CD8-positive, alpha-beta memory T cell (primary cell): ENCODE measurements around the gene LAMA3. TPM values are rescaled to one million over a fixed set of nuclear protein-coding genes. Genes with fewer than 3 reads are reported as not detected.

ENCODE experiments used
- CTCF ChIA-PET: fragments of 350-600 bp; sonication (Branson Sonifier 250); formaldehyde crosslinking; loops from one replicate; lab custom pipeline; 2021; ENCODE audit warnings: antibody characterized with exemption; lab: Charles Lee
- POLR2A ChIA-PET: fragments of 350-600 bp; sonication (Branson Sonifier 250); formaldehyde crosslinking; loops from one replicate; lab custom pipeline; 2021; ENCODE audit warnings: antibody characterized with exemption; lab: Charles Lee
- DNase-seq, 5 donors: peaks; one replicate each; pipeline versions ENCODE4 v3.0.0 to v3.0.0-alpha.2; 2020 to 2022; ENCODE audit warnings: mixed read lengths in 1 of 5
- H3K27ac ChIP-seq: one replicate; pipeline ENCODE4 v1.7.0; 2013; ENCODE audit warnings: low read depth, mild to moderate bottlenecking, low read length, moderate library complexity
- H3K27me3 ChIP-seq: 2 replicates; pipeline ENCODE4 v1.7.0; 2013; ENCODE audit warnings: low read length, mild to moderate bottlenecking; ENCODE audit not compliant: insufficient read depth, poor library complexity, severe bottlenecking
- H3K36me3 ChIP-seq: 2 replicates; pipeline ENCODE4 v1.7.0; 2013; ENCODE audit warnings: mild to moderate bottlenecking, low read length, moderate library complexity; ENCODE audit not compliant: insufficient read depth
- H3K4me1 ChIP-seq: 2 replicates; pipeline ENCODE4 v1.7.0; 2013; ENCODE audit warnings: mild to moderate bottlenecking, low read length, moderate library complexity; ENCODE audit not compliant: insufficient read depth
- H3K4me3 ChIP-seq: 2 replicates; pipeline ENCODE4 v1.7.0; 2013; ENCODE audit warnings: mild to moderate bottlenecking, low read length
- H3K9me3 ChIP-seq: 2 replicates; pipeline ENCODE4 v1.7.0; 2013; ENCODE audit warnings: mild to moderate bottlenecking, low read length
- H3K27ac Mint-ChIP-seq, 8 donors: one replicate each; pipeline ENCODE4 v1.8.0; 2020 to 2021; ENCODE audit warnings: mixed read lengths in 8 of 8, mild to moderate bottlenecking in 6 of 8, inconsistent platforms in 3 of 8, moderate library complexity in 3 of 8
- H3K27me3 Mint-ChIP-seq, 2 donors: one replicate each; pipeline ENCODE4 v1.8.0; 2020 to 2021; ENCODE audit warnings: mixed read lengths in 2 of 2, mild to moderate bottlenecking in 1 of 2, moderate library complexity in 1 of 2
- H3K36me3 Mint-ChIP-seq, 3 donors: one replicate each; pipeline ENCODE4 v1.8.0; 2020 to 2021; ENCODE audit warnings: mixed read lengths in 3 of 3, inconsistent platforms in 1 of 3, mild to moderate bottlenecking in 1 of 3
- H3K4me1 Mint-ChIP-seq, 3 donors: one replicate each; pipeline ENCODE4 v1.8.0; 2020 to 2021; ENCODE audit warnings: mixed read lengths in 3 of 3, inconsistent platforms in 1 of 3, mild to moderate bottlenecking in 1 of 3
- H3K4me3 Mint-ChIP-seq, 7 donors: one replicate each; pipeline ENCODE4 v1.8.0; 2020 to 2021; ENCODE audit warnings: mixed read lengths in 7 of 7, mild to moderate bottlenecking in 6 of 7, moderate library complexity in 4 of 7, inconsistent platforms in 2 of 7
- H3K9me3 Mint-ChIP-seq, 5 donors: one replicate each; pipeline ENCODE4 v1.8.0; 2020 to 2022; ENCODE audit warnings: mixed read lengths in 5 of 5, mild to moderate bottlenecking in 3 of 5, moderate library complexity in 2 of 5, inconsistent platforms in 1 of 5
- polyA plus RNA-seq: library from polyadenylated mRNA; unstranded; fragments of 300-500 nt; fragmentation: Illumina TruSeq; gene quantifications from one replicate; pipeline ENCODE4 v1.2.3, GENCODE V29; 2021
- total RNA-seq, 2 experiments: library from RNA; stranded (reverse); gene quantifications; one replicate each; pipeline ENCODE4 v1.2.3, GENCODE V29; 2021

The LAMA3 gene
- total and polyA plus RNA-seq, 3 experiments from 2014 or later = 0.47 TPM; not detected in 2

DNA sequence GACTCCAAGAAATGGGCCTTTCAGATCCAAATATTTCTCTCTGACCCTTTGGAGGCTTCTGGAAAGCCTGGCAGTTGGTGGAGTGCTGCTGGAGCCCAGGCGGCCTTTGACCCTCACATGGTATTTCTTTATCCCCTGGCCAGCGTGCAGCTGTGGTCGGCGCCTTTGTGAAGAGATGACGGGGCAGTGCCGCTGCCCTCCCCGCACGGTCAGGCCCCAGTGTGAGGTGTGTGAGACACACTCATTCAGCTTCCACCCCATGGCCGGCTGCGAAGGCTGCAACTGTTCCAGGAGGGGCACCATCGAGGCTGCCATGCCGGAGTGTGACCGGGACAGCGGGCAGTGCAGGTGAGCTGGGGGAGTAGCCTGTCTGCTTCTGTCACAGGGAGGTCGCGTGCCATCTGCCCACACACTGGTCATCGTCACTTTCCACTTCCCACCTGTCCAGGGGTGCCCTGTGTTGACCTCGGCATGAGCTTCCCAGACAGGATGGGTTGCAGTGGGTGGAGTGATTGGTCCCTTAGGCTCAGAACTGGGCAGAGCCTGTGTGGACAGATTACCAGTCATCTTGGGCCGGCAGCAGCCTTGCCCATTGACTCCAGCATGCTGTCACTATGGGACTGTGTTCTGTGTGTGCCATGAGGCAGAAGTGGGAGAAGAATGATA is 158.2 kb downstream of the LAMA3 start:
- CTCF ChIA-PET = no interaction called here
- Mint-ChIP-seq H3K27ac (no peak overlapping the region), H3K27me3 (peaks cover 0 to 7% of the 10 kb centered on the region in 2 donors), H3K4me1 (peaks cover 5 to 9% (median 6%) of the 10 kb centered on the region in 3 donors), H3K36me3 (peaks cover 0 to 3% (median 0%) of the 10 kb centered on the region in 3 donors), H3K4me3 (no peak overlapping the region), H3K9me3 (no peaks in the 10 kb centered on the region)
- Histone ChIP-seq H3K27ac (no peak overlapping the region), H3K27me3 (no peaks in the 10 kb centered on the region), H3K4me1 (no peaks in the 10 kb centered on the region), H3K36me3 (no peaks in the 10 kb centered on the region), H3K4me3 (no peak overlapping the region), H3K9me3 (no peaks in the 10 kb centered on the region)
- DNase-seq = no peak
- POLR2A ChIA-PET = no interaction called here

DNA sequence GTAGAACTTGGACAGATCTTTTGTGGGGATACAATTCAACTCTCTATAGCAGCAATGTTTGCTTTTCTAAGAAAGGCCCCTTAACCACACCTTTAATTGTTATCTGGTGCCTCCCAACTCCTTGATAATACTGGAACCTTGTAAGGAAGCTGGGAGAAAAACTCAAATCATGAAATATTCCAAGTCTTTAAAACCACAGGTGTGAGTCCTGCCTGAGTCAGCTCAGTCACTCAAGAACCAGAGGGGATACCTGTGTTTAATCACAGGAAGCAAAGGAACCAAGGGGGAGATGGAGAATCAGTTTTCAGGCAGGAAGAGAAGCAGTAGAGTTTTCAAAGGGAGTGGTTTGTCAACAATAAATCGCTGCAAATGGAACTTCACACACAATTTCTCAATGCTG is 159.9 kb downstream of the LAMA3 start:
- ChIA-PET CTCF (no interaction called here), POLR2A (interaction anchor here (0.5 kb wide), 1 partner anchor 124 kb away, joined by 3 read pairs; no protein-coding TSS in a partner anchor)
- H3K9me3 Mint-ChIP-seq = no peaks in the 10 kb centered on the region
- Histone ChIP-seq H3K4me3 (no peak overlapping the region), H3K36me3 (no peaks in the 10 kb centered on the region), H3K27me3 (no peaks in the 10 kb centered on the region), H3K27ac (no peak overlapping the region), H3K4me1 (no peaks in the 10 kb centered on the region), H3K9me3 (no peaks in the 10 kb centered on the region)
- no peak for DNase-seq
- peaks cover 9 to 14% (median 10%) of the 10 kb centered on the region in 3 donors for H3K4me1 Mint-ChIP-seq
- H3K27me3 Mint-ChIP-seq = peaks cover 0 to 6% of the 10 kb centered on the region in 2 donors
- peaks cover 0 to 3% (median 0%) of the 10 kb centered on the region in 3 donors for H3K36me3 Mint-ChIP-seq
- peak overlapping the region in 1 of 8 donors; percentile 47 for H3K27ac Mint-ChIP-seq
- H3K4me3 Mint-ChIP-seq = no peak overlapping the region

DNA sequence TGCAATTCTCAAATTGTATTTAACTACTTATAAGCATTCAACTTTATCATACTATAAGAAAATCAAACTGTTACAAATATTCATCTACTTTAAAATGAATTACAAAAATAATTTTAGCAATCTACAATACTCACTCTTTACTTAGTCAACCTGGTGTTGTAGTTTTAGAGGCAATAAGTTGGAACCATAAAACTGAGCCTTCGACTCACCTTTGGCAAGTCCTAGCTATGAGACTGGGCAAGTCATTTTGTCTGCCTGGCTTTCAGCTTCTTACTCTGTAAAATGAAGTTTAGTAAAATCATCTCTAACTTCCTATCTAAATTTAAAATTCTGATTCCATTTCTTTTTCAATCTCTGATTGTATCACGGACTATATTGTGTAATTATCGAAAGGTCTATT is 161.0 kb downstream of the LAMA3 start:
- Mint-ChIP-seq H3K27ac (no peak overlapping the region), H3K9me3 (no peaks in the 10 kb centered on the region), H3K4me3 (no peak overlapping the region), H3K36me3 (peaks cover 0 to 3% (median 0%) of the 10 kb centered on the region in 3 donors), H3K4me1 (peaks cover 9 to 14% (median 10%) of the 10 kb centered on the region in 3 donors), H3K27me3 (peaks cover 0 to 6% of the 10 kb centered on the region in 2 donors)
- H3K4me3 ChIP-seq = no peak overlapping the region
- no peaks in the 10 kb centered on the region for H3K27me3 ChIP-seq
- ChIA-PET POLR2A (no interaction called here), CTCF (interaction anchor here (0.9 kb wide), 1 partner anchor 11 kb away, joined by 3 read pairs; no protein-coding TSS in a partner anchor)
- DNase-seq = no peak
- H3K27ac ChIP-seq = no peak overlapping the region
- no peaks in the 10 kb centered on the region for H3K36me3 ChIP-seq
- H3K9me3 ChIP-seq = no peaks in the 10 kb centered on the region
- H3K4me1 ChIP-seq = no peaks in the 10 kb centered on the region

DNA sequence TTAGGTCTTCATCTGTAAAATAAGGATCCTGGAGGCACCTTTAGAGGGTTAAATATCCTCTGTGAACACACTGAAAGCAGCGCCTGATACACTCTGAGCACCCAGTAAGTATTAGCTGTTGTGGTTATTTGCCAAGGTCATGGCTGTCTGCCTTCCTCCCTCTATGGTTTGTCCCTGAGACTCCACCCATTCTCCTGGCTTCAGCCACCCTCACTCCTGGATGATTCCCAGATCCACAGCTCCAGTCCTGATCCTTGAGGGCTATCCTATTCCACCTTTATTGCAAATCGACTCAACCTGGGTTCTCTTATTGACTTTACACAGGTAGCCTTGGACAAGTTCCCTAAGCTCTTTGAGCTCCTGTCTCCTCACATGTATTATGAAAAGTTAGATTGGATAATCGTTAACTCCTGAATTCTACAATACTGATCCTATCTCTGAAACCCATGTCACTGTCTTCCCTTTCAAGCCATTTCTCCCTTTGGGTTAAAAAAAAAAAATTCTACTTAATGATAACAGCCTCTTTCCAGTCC is 162.3 kb downstream of the LAMA3 start:
- H3K27ac Mint-ChIP-seq = peak overlapping the region in 2 of 8 donors; percentile 40 to 53
- CTCF ChIA-PET = no interaction called here
- no peak overlapping the region for H3K4me3 ChIP-seq
- DNase-seq = no peak
- no peaks in the 10 kb centered on the region for H3K36me3 ChIP-seq
- POLR2A ChIA-PET = interaction anchor here (1.3 kb wide), 1 partner anchor 9 kb away, joined by 3 read pairs; no protein-coding TSS in a partner anchor
- H3K9me3 ChIP-seq = no peaks in the 10 kb centered on the region
- H3K27me3 Mint-ChIP-seq = peaks cover 0 to 6% of the 10 kb centered on the region in 2 donors
- H3K9me3 Mint-ChIP-seq = no peaks in the 10 kb centered on the region
- H3K4me1 ChIP-seq = no peaks in the 10 kb centered on the region
- no peak overlapping the region for H3K27ac ChIP-seq
- no peaks in the 10 kb centered on the region for H3K27me3 ChIP-seq
- H3K4me3 Mint-ChIP-seq = no peak overlapping the region
- peaks cover 0 to 3% (median 0%) of the 10 kb centered on the region in 3 donors for H3K36me3 Mint-ChIP-seq
- H3K4me1 Mint-ChIP-seq = peaks cover 9 to 14% (median 10%) of the 10 kb centered on the region in 3 donors

DNA sequence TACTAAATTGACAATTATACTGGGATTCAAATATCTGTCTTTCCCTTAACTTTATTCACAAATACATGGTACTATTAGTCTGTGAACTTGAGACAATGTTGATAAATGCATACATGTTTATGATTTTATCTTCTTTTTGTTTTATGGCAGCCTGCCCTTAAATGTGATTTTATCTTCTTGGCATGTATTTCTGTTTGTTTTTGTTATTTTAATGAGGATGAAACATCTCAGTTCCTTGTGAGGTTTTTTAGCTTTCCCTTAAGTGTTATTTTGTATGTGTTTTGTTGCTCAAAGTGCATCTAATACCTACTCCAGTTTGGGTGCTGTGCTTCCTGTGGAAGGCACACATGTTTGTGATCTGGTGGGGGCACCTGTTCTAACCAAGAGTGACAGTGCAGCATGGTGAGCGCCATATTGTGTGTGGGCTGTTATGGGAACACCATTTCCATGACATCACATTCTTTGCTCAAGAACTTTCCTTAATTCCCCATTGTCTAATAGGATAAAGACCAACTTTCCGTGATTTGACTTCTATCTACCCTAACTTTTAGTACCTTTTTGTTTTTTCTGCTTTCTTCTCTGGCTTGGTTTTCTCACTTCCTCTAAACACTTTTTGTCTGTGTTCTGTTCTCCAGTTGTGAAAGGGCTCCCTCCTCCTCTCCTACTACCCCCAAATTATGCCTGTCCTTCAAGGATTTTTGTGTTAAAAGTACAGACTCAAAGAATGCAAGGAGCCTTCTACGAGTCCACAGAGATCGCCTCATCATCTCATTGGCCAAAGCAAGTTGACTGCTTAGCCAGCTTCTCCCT is 163.2 kb downstream of the LAMA3 start:
- no peak overlapping the region for H3K4me3 ChIP-seq
- no peaks in the 10 kb centered on the region for H3K27me3 ChIP-seq
- Mint-ChIP-seq H3K9me3 (no peaks in the 10 kb centered on the region), H3K4me3 (no peak overlapping the region), H3K36me3 (peaks cover 0 to 3% (median 0%) of the 10 kb centered on the region in 3 donors), H3K27me3 (peaks cover 0 to 6% of the 10 kb centered on the region in 2 donors), H3K27ac (peak overlapping the region in 1 of 8 donors; percentile 22), H3K4me1 (peaks cover 9 to 14% (median 10%) of the 10 kb centered on the region in 3 donors)
- ChIA-PET POLR2A (interaction anchor here (1.3 kb wide), 1 partner anchor 8 kb away, joined by 3 read pairs; no protein-coding TSS in a partner anchor), CTCF (interaction anchor here (0.6 kb wide), 1 partner anchor 267 kb away, joined by 3 read pairs; no protein-coding TSS in a partner anchor)
- H3K36me3 ChIP-seq = no peaks in the 10 kb centered on the region
- DNase-seq = no peak
- no peaks in the 10 kb centered on the region for H3K4me1 ChIP-seq
- H3K27ac ChIP-seq = no peak overlapping the region
- H3K9me3 ChIP-seq = no peaks in the 10 kb centered on the region

DNA sequence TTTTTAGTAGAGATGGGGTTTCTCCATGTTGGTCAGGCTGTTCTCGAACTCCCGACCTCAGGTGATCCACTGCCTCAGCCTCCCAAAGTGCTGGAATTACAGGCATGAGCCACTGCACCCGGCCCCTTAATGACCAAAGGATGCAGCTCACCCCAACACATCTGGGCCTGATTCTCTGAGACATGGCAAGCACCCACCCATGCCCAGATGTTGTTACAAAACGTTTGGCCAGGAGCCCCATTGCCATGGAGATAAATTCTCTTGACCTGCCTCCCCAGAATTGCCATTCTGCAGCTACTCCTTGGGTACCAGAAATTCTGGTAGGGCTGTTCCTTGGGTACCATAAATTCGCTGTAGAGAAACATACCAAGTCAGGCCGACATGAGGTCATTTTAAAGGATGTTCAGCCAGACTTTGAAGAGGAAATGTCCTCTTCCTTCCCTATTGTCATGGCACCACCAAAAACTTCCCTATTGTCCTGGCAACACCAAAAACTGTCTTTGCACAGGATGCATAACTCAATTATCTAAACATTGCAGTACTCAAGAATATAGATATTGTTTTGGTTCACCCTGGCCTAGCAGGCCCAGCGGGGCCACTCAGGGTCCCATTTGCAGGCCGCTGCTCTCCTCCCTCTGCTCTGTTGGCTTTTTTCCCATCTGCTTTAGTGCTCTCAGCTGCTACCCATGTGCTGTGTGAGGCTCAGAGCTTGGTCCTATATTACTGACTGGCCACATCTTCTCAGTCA is 164.4 kb downstream of the LAMA3 start:
- H3K27me3 ChIP-seq = no peaks in the 10 kb centered on the region
- H3K4me1 Mint-ChIP-seq = peaks cover 9 to 14% (median 10%) of the 10 kb centered on the region in 3 donors
- H3K36me3 Mint-ChIP-seq = peaks cover 0 to 3% (median 0%) of the 10 kb centered on the region in 3 donors
- H3K4me3 Mint-ChIP-seq = no peak overlapping the region
- ChIA-PET CTCF (interaction anchor here (0.6 to 1.3 kb wide), 2 partner anchors 239 to 266 kb away, joined by 3 read pairs; no protein-coding TSS in a partner anchor), POLR2A (no interaction called here)
- no peak overlapping the region for H3K27ac ChIP-seq
- no peaks in the 10 kb centered on the region for H3K9me3 Mint-ChIP-seq
- H3K4me3 ChIP-seq = no peak overlapping the region
- H3K36me3 ChIP-seq = no peaks in the 10 kb centered on the region
- DNase-seq = no peak
- no peak overlapping the region for H3K27ac Mint-ChIP-seq
- peaks cover 0 to 6% of the 10 kb centered on the region in 2 donors for H3K27me3 Mint-ChIP-seq
- H3K9me3 ChIP-seq = no peaks in the 10 kb centered on the region
- H3K4me1 ChIP-seq = no peaks in the 10 kb centered on the region

DNA sequence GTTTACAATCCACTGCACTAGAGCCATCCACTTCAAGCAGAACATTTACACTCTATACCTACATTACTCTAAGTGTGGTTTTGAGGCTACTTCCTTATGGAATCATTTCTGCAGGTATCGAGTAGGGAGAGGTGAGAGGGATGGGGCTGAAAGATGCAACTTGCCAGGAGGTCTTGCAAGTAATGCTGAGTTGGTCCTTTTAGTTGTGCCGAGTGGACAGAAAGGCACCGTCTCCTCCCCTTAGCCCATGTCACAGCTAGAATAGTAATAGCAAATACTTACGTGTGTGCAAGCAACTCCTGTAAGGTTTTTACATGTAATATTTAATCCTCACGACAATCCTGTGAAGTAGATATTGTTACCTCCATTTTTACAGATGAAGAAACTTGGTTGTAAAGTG is 166.5 kb downstream of the LAMA3 start:
- ChIA-PET CTCF (no interaction called here), POLR2A (interaction anchor here (0.5 kb wide), 1 partner anchor 276 kb away, joined by 3 read pairs; no protein-coding TSS in a partner anchor)
- Mint-ChIP-seq H3K27ac (no peak overlapping the region), H3K27me3 (peaks cover 0 to 2% of the 10 kb centered on the region in 2 donors), H3K36me3 (no peaks in the 10 kb centered on the region), H3K4me3 (no peak overlapping the region), H3K9me3 (no peaks in the 10 kb centered on the region), H3K4me1 (peaks cover 9 to 11% (median 10%) of the 10 kb centered on the region in 3 donors)
- Histone ChIP-seq H3K4me3 (no peak overlapping the region), H3K36me3 (no peaks in the 10 kb centered on the region), H3K4me1 (no peaks in the 10 kb centered on the region), H3K27me3 (no peaks in the 10 kb centered on the region), H3K27ac (no peak overlapping the region), H3K9me3 (no peaks in the 10 kb centered on the region)
- no peak for DNase-seq
